Measurements from ENCODE around the gene BIN2. TPM values are rescaled to one million over a fixed set of nuclear protein-coding genes. Genes with fewer than 3 reads are reported as not detected.
A peak's percentile ranks its signal among the peaks of the same experiment; 100 is the strongest.

Gene BIN2
- total and polyA plus RNA-seq, 9 of the 15 experiments (the other 6 are each of a cell fraction or from before 2014, with no cell fraction given) = 0.04 to 0.39 (median 0.25) TPM; not detected in 1

DNA sequence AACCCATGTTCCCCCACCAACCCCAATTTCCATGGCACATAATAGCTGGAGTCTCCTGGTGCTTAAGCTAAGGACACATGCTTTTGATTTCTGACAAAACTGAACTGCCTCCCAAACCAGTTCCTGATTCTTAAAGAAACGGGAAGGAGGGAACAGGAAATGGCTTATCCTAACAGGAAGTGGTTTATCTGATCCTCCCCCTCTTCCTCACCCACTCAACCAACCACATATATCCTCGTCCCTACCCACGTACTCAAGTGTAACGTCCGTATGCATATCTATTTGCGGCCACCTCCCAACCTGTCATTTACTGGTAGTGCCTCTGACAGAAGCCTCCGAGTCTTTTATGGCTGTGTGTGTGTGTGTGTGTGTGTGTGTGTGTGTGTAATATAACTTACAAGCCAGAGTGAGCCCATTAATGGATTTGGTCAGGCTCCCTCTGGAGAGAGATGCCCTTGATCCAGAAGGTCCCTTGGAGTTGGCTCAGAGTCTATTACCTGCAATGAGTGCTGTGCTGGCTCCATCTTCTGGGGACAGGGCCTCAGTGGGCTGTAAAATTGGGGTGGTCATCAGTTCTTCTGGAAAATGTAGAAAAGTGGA, 77.6 kb downstream of the BIN2 start (continued):
- TF ChIP-seq, protein P1, sequence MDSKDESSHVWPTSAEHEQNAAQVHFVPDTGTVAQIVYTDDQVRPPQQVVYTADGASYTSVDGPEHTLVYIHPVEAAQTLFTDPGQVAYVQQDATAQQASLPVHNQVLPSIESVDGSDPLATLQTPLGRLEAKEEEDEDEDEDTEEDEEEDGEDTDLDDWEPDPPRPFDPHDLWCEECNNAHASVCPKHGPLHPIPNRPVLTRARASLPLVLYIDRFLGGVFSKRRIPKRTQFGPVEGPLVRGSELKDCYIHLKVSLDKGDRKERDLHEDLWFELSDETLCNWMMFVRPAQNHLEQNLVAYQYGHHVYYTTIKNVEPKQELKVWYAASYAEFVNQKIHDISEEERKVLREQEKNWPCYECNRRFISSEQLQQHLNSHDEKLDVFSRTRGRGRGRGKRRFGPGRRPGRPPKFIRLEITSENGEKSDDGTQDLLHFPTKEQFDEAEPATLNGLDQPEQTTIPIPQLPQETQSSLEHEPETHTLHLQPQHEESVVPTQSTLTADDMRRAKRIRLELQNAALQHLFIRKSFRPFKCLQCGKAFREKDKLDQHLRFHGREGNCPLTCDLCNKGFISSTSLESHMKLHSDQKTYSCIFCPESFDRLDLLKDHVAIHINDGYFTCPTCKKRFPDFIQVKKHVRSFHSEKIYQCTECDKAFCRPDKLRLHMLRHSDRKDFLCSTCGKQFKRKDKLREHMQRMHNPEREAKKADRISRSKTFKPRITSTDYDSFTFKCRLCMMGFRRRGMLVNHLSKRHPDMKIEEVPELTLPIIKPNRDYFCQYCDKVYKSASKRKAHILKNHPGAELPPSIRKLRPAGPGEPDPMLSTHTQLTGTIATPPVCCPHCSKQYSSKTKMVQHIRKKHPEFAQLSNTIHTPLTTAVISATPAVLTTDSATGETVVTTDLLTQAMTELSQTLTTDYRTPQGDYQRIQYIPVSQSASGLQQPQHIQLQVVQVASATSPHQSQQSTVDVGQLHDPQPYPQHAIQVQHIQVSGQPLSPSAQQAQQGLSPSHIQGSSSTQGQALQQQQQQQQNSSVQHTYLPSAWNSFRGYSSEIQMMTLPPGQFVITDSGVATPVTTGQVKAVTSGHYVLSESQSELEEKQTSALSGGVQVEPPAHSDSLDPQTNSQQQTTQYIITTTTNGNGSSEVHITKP (IDR thresholded peaks at IDR 0.05; ENCODE audit: partially characterized antibody) = peak; percentile 69
- TF ChIP-seq, protein P2, sequence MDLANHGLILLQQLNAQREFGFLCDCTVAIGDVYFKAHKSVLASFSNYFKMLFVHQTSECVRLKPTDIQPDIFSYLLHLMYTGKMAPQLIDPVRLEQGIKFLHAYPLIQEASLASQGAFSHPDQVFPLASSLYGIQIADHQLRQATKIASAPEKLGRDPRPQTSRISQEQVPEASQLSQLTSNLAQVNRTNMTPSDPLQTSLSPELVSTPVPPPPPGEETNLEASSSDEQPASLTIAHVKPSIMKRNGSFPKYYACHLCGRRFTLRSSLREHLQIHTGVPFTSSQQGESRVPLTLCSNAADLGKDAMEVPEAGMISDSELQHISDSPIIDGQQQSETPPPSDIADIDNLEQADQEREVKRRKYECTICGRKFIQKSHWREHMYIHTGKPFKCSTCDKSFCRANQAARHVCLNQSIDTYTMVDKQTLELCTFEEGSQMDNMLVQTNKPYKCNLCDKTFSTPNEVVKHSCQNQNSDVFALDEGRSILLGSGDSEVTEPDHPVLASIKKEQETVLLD (IDR thresholded peaks at IDR 0.05) = 0 out of 2 replicates have a peak, but pooled peaks have one; percentile 76
- TF ChIP-seq NR2C2 (CRISPR knock-in tag; IDR thresholded peaks at IDR 0.05) = no peak
- TF ChIP-seq NR2C2 (tag; IDR thresholded peaks at IDR 0.05) = peak; percentile 63; the same call in 1 of the 2 replicates
- TF ChIP-seq ZFP36 (IDR thresholded peaks at IDR 0.05; ENCODE audit: low read depth, low read length, partially characterized antibody) = no peak
- TF ChIP-seq, protein P3, sequence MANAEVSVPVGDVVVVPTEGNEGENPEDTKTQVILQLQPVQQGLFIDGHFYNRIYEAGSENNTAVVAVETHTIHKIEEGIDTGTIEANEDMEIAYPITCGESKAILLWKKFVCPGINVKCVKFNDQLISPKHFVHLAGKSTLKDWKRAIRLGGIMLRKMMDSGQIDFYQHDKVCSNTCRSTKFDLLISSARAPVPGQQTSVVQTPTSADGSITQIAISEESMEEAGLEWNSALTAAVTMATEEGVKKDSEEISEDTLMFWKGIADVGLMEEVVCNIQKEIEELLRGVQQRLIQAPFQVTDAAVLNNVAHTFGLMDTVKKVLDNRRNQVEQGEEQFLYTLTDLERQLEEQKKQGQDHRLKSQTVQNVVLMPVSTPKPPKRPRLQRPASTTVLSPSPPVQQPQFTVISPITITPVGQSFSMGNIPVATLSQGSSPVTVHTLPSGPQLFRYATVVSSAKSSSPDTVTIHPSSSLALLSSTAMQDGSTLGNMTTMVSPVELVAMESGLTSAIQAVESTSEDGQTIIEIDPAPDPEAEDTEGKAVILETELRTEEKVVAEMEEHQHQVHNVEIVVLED (CRISPR knock-in tag; IDR thresholded peaks at IDR 0.05) = peak; percentile 55; the same call in 1 of the 2 replicates
- TF ChIP-seq RB1 (IDR thresholded peaks at IDR 0.05; ENCODE audit: low read depth) = no peak
- peak; percentile 71; the same call in 1 of the 2 replicates for TF ChIP-seq MYNN (IDR thresholded peaks at IDR 0.05)
- TF ChIP-seq MYNN (CRISPR knock-in tag; IDR thresholded peaks at IDR 0.05) = no peak
- no peak for TF ChIP-seq ZNF780A (CRISPR knock-in tag; IDR thresholded peaks at IDR 0.05)
- TF ChIP-seq NCOA1 (IDR thresholded peaks at IDR 0.05; ENCODE audit: low read depth) = peak; percentile 80; the same call in 1 of the 2 replicates
- TF ChIP-seq, protein P4, sequence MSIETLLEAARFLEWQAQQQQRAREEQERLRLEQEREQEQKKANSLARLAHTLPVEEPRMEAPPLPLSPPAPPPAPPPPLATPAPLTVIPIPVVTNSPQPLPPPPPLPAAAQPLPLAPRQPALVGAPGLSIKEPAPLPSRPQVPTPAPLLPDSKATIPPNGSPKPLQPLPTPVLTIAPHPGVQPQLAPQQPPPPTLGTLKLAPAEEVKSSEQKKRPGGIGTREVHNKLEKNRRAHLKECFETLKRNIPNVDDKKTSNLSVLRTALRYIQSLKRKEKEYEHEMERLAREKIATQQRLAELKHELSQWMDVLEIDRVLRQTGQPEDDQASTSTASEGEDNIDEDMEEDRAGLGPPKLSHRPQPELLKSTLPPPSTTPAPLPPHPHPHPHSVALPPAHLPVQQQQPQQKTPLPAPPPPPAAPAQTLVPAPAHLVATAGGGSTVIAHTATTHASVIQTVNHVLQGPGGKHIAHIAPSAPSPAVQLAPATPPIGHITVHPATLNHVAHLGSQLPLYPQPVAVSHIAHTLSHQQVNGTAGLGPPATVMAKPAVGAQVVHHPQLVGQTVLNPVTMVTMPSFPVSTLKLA (conservative IDR thresholded peaks at IDR 0.05) = peak in 1 of 2 experiments; percentile 73; a peak in 1 of 4 replicates
- no peak for TF ChIP-seq CEBPG (CRISPR knock-in tag; IDR thresholded peaks at IDR 0.05)
- TF ChIP-seq CEBPG (tag; conservative IDR thresholded peaks at IDR 0.05 in 1 of 2, IDR thresholded peaks at IDR 0.05 in 1 of 2) = 0 out of 4 replicates have a peak, but pooled peaks of 1 of the 2 experiments have one; percentile 29
- TF ChIP-seq ZNF445 (CRISPR knock-in tag; IDR thresholded peaks at IDR 0.05; ENCODE audit: low read depth) = 0 out of 2 replicates have a peak, but pooled peaks have one; percentile 56
- TF ChIP-seq, protein P5, sequence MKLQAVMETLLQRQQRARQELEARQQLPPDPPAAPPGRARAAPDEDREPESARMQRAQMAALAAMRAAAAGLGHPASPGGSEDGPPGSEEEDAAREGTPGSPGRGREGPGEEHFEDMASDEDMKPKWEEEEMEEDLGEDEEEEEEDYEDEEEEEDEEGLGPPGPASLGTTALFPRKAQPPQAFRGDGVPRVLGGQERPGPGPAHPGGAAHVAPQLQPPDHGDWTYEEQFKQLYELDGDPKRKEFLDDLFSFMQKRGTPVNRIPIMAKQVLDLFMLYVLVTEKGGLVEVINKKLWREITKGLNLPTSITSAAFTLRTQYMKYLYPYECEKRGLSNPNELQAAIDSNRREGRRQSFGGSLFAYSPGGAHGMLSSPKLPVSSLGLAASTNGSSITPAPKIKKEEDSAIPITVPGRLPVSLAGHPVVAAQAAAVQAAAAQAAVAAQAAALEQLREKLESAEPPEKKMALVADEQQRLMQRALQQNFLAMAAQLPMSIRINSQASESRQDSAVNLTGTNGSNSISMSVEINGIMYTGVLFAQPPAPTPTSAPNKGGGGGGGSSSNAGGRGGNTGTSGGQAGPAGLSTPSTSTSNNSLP (IDR thresholded peaks at IDR 0.05; ENCODE audit: borderline replicate concordance, low read depth, low read length) = peak; percentile 81; the same call in 1 of the 2 replicates

Measured in K562 (cell line).